WERI-Rb-1 (cell line): ENCODE measurements around the gene B3GLCT.

ENCODE experiments used
- DNase-seq: peaks from one replicate; pipeline ENCODE4 v3.0.0-alpha.2; 2020
- H3K27ac ChIP-seq: fragments of 250-450 bp; sonication (Bioruptor Pico); 2 replicates; pipeline ENCODE4 v1.5.1; 2020; ENCODE audit warnings: mild to moderate bottlenecking, moderate library complexity
- H3K27me3 ChIP-seq: fragments of 250-450 bp; sonication (Bioruptor Pico); 2 replicates; pipeline ENCODE4 v1.5.1; 2021; ENCODE audit warnings: mild to moderate bottlenecking, low read depth, moderate library complexity; ENCODE audit not compliant: insufficient read depth, severe bottlenecking
- H3K36me3 ChIP-seq: fragments of 250-450 bp; sonication (Bioruptor Pico); 2 replicates; pipeline ENCODE4 v1.5.1; 2020; ENCODE audit warnings: mild to moderate bottlenecking, moderate library complexity
- H3K4me3 ChIP-seq: 2 replicates; pipeline ENCODE4 v1.5.1; 2011; ENCODE audit warnings: low read depth, mild to moderate bottlenecking, control low read depth, low read length
- H3K9me3 ChIP-seq: fragments of 250-450 bp; sonication (Bioruptor Pico); 2 replicates; pipeline ENCODE4 v1.5.1; 2021; ENCODE audit warnings: mild to moderate bottlenecking, moderate library complexity; ENCODE audit not compliant: severe bottlenecking
- CTCF ChIP-seq: IDR thresholded peaks from 2 replicates; pipeline ENCODE4 v1.5.1; 2011; ENCODE audit warnings: low read depth, mild to moderate bottlenecking, control low read depth, inconsistent platforms, low read length

The B3GLCT gene

DNA sequence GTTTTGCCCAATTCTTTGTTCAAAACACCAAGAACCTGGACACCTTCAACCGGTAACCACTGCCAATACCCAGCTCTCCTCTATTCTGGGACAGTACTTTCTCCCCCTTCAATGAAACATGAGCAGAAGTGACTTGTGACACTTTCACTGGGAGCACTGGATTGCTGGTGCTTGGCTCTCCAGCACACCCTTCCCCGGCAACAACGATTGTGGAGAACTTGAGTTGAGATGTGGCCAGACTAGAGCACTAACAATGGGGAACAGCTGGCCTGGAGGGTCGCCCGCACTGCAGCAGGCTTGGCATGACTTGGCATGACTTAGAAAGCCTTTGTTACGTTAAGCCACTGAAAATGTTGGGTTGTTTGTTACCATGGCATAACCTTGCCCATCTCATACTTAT lies 7.5 kb upstream of the B3GLCT start:
- no peak for TF ChIP-seq CTCF
- no peaks in the 10 kb centered on the region for H3K27me3 ChIP-seq
- H3K4me3 ChIP-seq: no peak overlapping the region
- no peaks in the 10 kb centered on the region for H3K36me3 ChIP-seq
- DNase-seq: no peak
- H3K9me3 ChIP-seq: no peaks in the 10 kb centered on the region
- H3K27ac ChIP-seq: no peak overlapping the region

- Histone ChIP-seq H3K27ac (no peak overlapping the region), H3K36me3 (no peaks in the 10 kb centered on the region), H3K27me3 (no peaks in the 10 kb centered on the region), H3K4me3 (no peak overlapping the region), H3K9me3 (no peaks in the 10 kb centered on the region)
- DNase-seq: no peak
- TF ChIP-seq CTCF: no peak
These were observed 4.2 kb upstream of the B3GLCT start for GRCh38 chr13:31195616-31196015.

- Histone ChIP-seq H3K9me3 (no peaks in the 10 kb centered on the region), H3K36me3 (no peaks in the 10 kb centered on the region), H3K27ac (no peak overlapping the region), H3K27me3 (no peaks in the 10 kb centered on the region), H3K4me3 (no peak overlapping the region)
- no peak for DNase-seq
- no peak for TF ChIP-seq CTCF
These were observed 2.8 kb upstream of the B3GLCT start for GRCh38 chr13:31196992-31197391.

DNA sequence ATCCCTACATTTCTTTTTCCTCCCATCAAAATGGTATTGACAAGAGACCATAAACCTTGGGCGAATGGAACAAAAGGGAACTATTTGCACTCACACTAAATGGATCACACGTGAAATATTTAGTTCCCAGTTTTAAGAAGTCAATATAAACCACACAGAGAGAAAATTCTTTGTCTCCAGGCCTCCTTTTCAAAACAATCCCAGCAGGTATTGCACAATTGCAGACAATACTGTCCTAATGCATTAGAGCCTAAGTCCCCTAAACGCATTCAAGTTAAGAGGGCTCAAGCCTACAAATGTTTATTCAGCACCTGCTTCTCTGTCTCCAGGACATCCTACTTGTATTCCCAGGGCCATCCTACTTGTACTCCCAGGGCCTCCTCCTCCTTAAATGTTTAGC lies 1.3 kb upstream of the B3GLCT start:
- no peak for DNase-seq
- Histone ChIP-seq H3K27ac (no peak overlapping the region), H3K9me3 (no peaks in the 10 kb centered on the region), H3K36me3 (no peaks in the 10 kb centered on the region), H3K27me3 (no peaks in the 10 kb centered on the region), H3K4me3 (no peak overlapping the region)
- TF ChIP-seq CTCF: no peak

DNA sequence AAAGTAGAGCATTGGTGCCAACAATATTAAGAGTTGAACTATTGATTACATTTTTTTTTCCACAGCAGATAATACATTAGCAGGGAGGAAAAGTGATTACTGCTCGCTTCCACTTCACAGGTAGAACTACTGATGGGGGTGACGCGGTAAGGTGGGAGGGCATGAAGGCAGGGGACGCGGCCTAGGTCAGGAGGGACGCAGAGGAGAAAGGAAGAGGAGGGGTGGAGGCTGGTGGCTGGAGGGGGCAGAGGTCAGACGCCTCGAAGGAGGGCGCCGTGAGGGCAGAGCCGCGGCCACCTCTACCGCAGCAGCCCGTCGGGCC lies 287 bp upstream of the B3GLCT start:
- Histone ChIP-seq H3K27ac (no peak overlapping the region), H3K9me3 (no peaks in the 10 kb centered on the region), H3K36me3 (no peaks in the 10 kb centered on the region), H3K4me3 (peak overlapping the region; percentile 4), H3K27me3 (no peaks in the 10 kb centered on the region)
- DNase-seq: no peak
- TF ChIP-seq CTCF: no peak

DNA sequence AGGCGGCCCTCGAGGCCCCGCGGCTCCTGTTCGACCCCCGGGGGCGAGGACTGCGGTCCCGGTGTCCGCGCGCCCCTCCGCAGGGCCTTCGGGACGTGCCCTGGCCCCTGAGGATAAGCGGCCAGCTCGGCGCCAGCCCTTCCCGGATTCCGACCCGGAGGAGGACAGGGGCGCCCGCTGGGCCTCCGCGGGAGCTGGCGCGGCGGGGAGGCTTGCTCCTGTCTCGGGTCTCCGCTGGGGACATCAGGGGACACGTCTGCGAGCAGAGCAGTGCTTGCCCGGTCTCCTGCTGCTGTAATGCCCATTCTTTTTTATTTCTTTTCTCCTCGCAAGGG lies 829 bp downstream of the B3GLCT start:
- Histone ChIP-seq H3K27ac (peak overlapping the region; percentile 90), H3K36me3 (no peaks in the 10 kb centered on the region), H3K9me3 (no peaks in the 10 kb centered on the region), H3K27me3 (no peaks in the 10 kb centered on the region), H3K4me3 (peak overlapping the region; percentile 61)
- DNase-seq: peak; percentile 45
- TF ChIP-seq CTCF: no peak
